ENCODE data around the gene LHPP.

The LHPP gene

GRCh38 chr10:124465777-124466488 lies 4.3 kb downstream of the LHPP start:
- POLR2A ChIA-PET: no interaction called here
- no peak for DNase-seq (ENCODE audit: low read depth, low spot score)
- CTCF ChIA-PET: interaction anchor here (0.8 kb wide), 1 partner anchor 64 kb away, joined by 3 read pairs; no protein-coding TSS in a partner anchor
- H3K4me3 ChIP-seq (ENCODE audit: low read depth, low read length): no peak overlapping the region
- TF ChIP-seq CTCF (IDR thresholded peaks at IDR 0.05; ENCODE audit: insufficient read depth, low read length, missing control alignments): no peak

- POLR2A ChIA-PET: no interaction called here
- TF ChIP-seq CTCF (IDR thresholded peaks at IDR 0.05; ENCODE audit: insufficient read depth, low read length, missing control alignments): no peak
- CTCF ChIA-PET: no interaction called here
- no peak for DNase-seq (ENCODE audit: low read depth, low spot score)
- H3K4me3 ChIP-seq (ENCODE audit: low read depth, low read length): no peak overlapping the region
Observed at GRCh38 chr10:124467165-124467564, 5.5 kb downstream of the LHPP start.

GRCh38 chr10:124468624-124469023 lies 7.0 kb downstream of the LHPP start:
- CTCF ChIA-PET: no interaction called here
- no peak for TF ChIP-seq CTCF (IDR thresholded peaks at IDR 0.05; ENCODE audit: insufficient read depth, low read length, missing control alignments)
- POLR2A ChIA-PET: interaction anchor here (0.7 kb wide), 1 partner anchor 14 kb away, joined by 5 read pairs; no protein-coding TSS in a partner anchor
- H3K4me3 ChIP-seq (ENCODE audit: low read depth, low read length): no peak overlapping the region
- DNase-seq (ENCODE audit: low read depth, low spot score): no peak

- DNase-seq (ENCODE audit: low read depth, low spot score): no peak
- no peak for TF ChIP-seq CTCF (IDR thresholded peaks at IDR 0.05; ENCODE audit: insufficient read depth, low read length, missing control alignments)
- CTCF ChIA-PET: no interaction called here
- H3K4me3 ChIP-seq (ENCODE audit: low read depth, low read length): no peak overlapping the region
- POLR2A ChIA-PET: no interaction called here
Observed at GRCh38 chr10:124469956-124470484, 8.4 kb downstream of the LHPP start.

GRCh38 chr10:124470544-124471434 lies 9.2 kb downstream of the LHPP start:
- H3K4me3 ChIP-seq (ENCODE audit: low read depth, low read length): no peak overlapping the region
- TF ChIP-seq CTCF (IDR thresholded peaks at IDR 0.05; ENCODE audit: insufficient read depth, low read length, missing control alignments): no peak
- ChIA-PET CTCF (no interaction called here), POLR2A (no interaction called here)
- DNase-seq (ENCODE audit: low read depth, low spot score): no peak

- ChIA-PET CTCF (no interaction called here), POLR2A (no interaction called here)
- H3K4me3 ChIP-seq (ENCODE audit: low read depth, low read length): no peak overlapping the region
- DNase-seq (ENCODE audit: low read depth, low spot score): no peak
- TF ChIP-seq CTCF (IDR thresholded peaks at IDR 0.05; ENCODE audit: insufficient read depth, low read length, missing control alignments): no peak
Observed at GRCh38 chr10:124472071-124472470, 10.4 kb downstream of the LHPP start.
